ENCODE results near the gene PYY. TPM values are rescaled to one million over a fixed set of nuclear protein-coding genes. Genes with fewer than 3 reads are reported as not detected.
"Not testable (repeated sequence)": the region's sequence is repeated elsewhere in the genome, so short reads cannot be mapped to it uniquely, and the experiment has no call there.

Gene PYY
- total RNA-seq, 3 donors from 2014 or later: 22.0 to 141 (median 55.4) TPM

GRCh38 chr17:43970366-43970765, 16.6 kb upstream of the PYY start:
- no peaks in the 10 kb centered on the region for H3K4me1 ChIP-seq (ENCODE audit: low read depth)
- no peaks in the 10 kb centered on the region for H3K36me3 ChIP-seq (ENCODE audit: low read depth)
- intact Hi-C loops (cut with DNase I, micrococcal nuclease): no loop called here
- H3K4me3 ChIP-seq: no peak overlapping the region
- no peaks in the 10 kb centered on the region for H3K9me3 ChIP-seq
- DNase-seq (no peak), ATAC-seq (no peak)
- no peak for TF ChIP-seq CTCF (IDR thresholded peaks at IDR 0.05)

GRCh38 chr17:43967251-43967875, 13.6 kb upstream of the PYY start:
- ATAC-seq: no peak
- Histone ChIP-seq H3K4me1 (ENCODE audit: low read depth) (no peaks in the 10 kb centered on the region), H3K4me3 (no peak overlapping the region), H3K9me3 (no peaks in the 10 kb centered on the region), H3K36me3 (ENCODE audit: low read depth) (no peaks in the 10 kb centered on the region)
- no peak for TF ChIP-seq CTCF (IDR thresholded peaks at IDR 0.05)
- DNase-seq: no peak
- intact Hi-C loops (cut with DNase I, micrococcal nuclease): no loop called here

- DNase-seq (no peak), ATAC-seq (no peak)
- intact Hi-C loops (cut with DNase I, micrococcal nuclease): no loop called here
- no peak for TF ChIP-seq CTCF (IDR thresholded peaks at IDR 0.05)
- no peaks in the 10 kb centered on the region for H3K9me3 ChIP-seq
- H3K4me1 ChIP-seq (ENCODE audit: low read depth): no peaks in the 10 kb centered on the region
- H3K36me3 ChIP-seq (ENCODE audit: low read depth): no peaks in the 10 kb centered on the region
- no peak overlapping the region for H3K4me3 ChIP-seq
Measured at GRCh38 chr17:43966276-43966675, 12.5 kb upstream of the PYY start.

- ATAC-seq (no peak), DNase-seq (peak in 1 of 3 donors; percentile 6)
- Histone ChIP-seq H3K9me3 (no peaks in the 10 kb centered on the region), H3K36me3 (ENCODE audit: low read depth) (no peaks in the 10 kb centered on the region), H3K4me1 (ENCODE audit: low read depth) (no peaks in the 10 kb centered on the region), H3K4me3 (no peak overlapping the region)
- TF ChIP-seq CTCF (IDR thresholded peaks at IDR 0.05): no peak
- intact Hi-C loops (cut with DNase I, micrococcal nuclease): no loop called here
Measured at GRCh38 chr17:43962479-43962878, 8.7 kb upstream of the PYY start.

- no peak for ATAC-seq
- intact Hi-C loops (cut with DNase I, micrococcal nuclease): no loop called here
- TF ChIP-seq CTCF (IDR thresholded peaks at IDR 0.05): no peak
Measured at GRCh38 chr17:43961954-43962353, 8.2 kb upstream of the PYY start.

GRCh38 chr17:43961292-43961691, 7.6 kb upstream of the PYY start:
- ATAC-seq; DNase-seq; H3K4me3 ChIP-seq; H3K36me3 ChIP-seq (ENCODE audit: low read depth); H3K9me3 ChIP-seq; H3K4me1 ChIP-seq (ENCODE audit: low read depth); intact Hi-C loops (cut with DNase I, micrococcal nuclease): not testable (repeated sequence)

More at GRCh38 chr17:43961954-43962353, 8.2 kb upstream of the PYY start:
- Histone ChIP-seq H3K36me3 (ENCODE audit: low read depth) (no peaks in the 10 kb centered on the region), H3K4me1 (ENCODE audit: low read depth) (no peaks in the 10 kb centered on the region), H3K4me3 (no peak overlapping the region), H3K9me3 (no peaks in the 10 kb centered on the region)
- no peak for DNase-seq

Measured in mucosa of descending colon (tissue), 3 donors.